Uterine smooth muscle cell (primary cell): ENCODE results near the gene ENTPD8. TPM values are rescaled to one million over a fixed set of nuclear protein-coding genes. Genes with fewer than 3 reads are reported as not detected.

ENCODE experiments used
- total RNA-seq: library from RNA; depleted of rRNA; stranded (reverse); fragments of >200 nt; gene quantifications from 2 replicates; pipeline ENCODE4 v1.2.3, GENCODE V29; 2014

The ENTPD8 gene, protein sequence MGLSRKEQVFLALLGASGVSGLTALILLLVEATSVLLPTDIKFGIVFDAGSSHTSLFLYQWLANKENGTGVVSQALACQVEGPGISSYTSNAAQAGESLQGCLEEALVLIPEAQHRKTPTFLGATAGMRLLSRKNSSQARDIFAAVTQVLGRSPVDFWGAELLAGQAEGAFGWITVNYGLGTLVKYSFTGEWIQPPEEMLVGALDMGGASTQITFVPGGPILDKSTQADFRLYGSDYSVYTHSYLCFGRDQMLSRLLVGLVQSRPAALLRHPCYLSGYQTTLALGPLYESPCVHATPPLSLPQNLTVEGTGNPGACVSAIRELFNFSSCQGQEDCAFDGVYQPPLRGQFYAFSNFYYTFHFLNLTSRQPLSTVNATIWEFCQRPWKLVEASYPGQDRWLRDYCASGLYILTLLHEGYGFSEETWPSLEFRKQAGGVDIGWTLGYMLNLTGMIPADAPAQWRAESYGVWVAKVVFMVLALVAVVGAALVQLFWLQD
- under 0.01 and 0.12 TPM in 2 replicates for total RNA-seq

DNA sequence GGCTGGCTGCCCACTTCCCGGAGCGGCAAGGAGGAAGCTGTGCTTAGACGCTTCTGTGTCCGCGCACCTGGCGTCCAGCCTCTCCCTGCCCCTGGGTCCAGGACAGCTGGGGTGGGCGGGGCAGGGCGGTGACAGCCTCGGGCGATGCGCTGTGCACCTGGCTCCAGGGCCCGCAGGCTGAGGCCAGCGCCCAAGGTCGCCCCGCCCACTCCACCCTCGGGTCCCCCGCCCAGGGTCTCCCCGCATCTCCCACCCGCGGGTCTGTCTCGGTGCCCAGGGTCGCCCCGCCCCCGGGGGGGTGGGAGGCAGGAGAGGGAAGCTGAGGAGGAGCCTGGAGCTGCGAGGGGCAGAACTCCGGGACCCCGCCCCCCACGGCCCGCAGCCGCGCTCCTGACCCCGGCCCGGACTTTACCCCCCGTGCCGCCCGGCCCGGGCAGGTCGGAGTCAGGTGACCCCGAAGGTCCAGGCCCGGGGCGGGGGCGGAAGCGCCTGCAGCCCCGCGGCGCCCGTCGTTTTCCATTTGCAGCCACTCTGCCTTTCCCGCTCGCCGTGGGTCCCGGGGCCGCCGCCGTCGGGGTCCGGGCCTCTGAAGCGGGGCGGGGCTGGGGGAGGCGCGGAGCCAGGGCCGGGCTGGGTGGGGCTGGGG, at the start of gene ENTPD8:
Gene ENTPD8, minus strand, starts transcription at position 69 of the 646 bp plus-strand sequence. CDS start 3,072 bp downstream, outside the sequence.

DNA sequence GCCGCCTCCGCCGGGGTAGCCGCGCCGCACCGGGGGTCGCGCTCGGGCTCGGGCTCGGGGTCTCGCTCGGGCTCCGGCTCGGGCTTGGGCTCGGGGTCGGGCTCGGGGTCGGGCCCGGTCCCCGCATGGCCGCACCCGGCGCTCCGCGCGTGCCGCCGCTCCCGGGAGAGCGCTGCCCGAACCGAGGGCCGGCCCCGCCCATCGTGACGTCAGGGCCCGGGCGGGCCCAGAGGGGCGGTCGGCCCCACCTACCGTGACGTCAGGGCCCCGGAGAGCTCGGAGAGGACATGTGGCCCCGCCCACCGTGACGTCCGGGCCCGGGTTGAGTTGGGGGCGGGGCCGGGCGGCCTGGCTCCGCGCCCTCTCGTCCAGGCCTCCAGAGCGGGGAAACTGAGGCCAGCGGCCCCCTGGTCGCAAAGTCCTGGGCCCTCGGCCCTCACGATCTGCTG, 18.0 kb upstream of the ENTPD8 start, which contains the start of gene NSMF:
Gene NSMF, minus strand, starts transcription at position 183 of the 449 bp plus-strand sequence. CDS start 232 bp downstream, outside the sequence.

DNA sequence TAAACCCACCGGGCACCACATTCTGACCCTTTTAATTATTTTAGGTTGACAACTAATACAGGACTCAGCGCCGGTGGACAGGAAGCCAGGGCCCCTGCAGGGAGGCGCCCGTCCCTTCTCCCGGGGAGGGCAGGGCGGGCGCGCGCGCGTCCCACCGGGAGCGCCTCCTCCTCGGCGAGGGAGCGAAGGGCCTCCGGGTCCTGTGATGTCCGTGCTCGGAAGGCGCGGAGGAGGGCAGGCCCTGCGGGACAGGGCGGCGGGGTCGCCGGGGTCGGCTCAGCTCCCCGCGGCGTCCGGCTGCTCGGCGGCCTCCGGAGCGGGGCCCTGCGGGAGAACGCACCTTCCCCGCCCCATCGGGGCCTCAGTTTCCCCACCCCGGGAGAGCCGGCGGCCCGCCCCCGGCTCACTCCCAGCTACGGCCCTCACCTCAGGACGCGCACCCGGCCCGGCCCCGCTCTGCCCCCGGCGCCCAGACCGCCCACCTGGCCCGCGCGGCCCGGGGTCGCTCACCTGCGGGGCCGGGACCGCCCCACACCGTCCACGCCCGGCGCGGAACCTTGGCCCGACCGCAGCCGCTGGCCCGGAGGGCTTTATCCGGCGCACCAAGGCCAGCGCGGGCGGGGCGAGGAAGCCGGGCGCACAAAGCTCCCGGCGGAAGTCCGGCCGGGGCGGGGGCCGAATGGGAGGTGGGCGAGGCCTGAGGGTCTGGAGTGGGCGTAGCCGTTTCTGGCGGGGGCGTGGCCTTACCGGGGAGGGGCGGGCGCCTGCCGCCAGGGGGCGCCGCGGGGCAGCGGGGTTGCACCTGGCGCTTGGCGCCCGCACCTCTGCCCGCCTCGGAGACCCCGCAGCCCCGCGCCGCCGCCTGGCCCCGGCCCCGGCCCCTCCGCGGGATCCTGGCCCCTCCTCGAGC, 18.3 kb downstream of the ENTPD8 start, which contains the start of the genes EXD3 and NOXA1:
Gene EXD3, minus strand, starts transcription at position 559 of the 910 bp plus-strand sequence. CDS start 27,805 bp downstream, outside the sequence.
Gene NOXA1, plus strand, starts transcription at position 790 of the 910 bp plus-strand sequence. CDS start 137 bp downstream, outside the sequence.

Other genes with a start within 250 kb of the ENTPD8 start
- 6.8 and 8.7 TPM in 2 replicates for gene TPRN, start 240.6 kb downstream of the ENTPD8 start, total RNA-seq
- 37.1 and 41.5 TPM in 2 replicates for gene TMEM203, start 235.7 kb downstream of the ENTPD8 start, total RNA-seq
- 2.6 and 4.8 TPM in 2 replicates for gene NDOR1, start 235.7 kb downstream of the ENTPD8 start, total RNA-seq
- gene RNF208, start 219.1 kb downstream of the ENTPD8 start, total RNA-seq: 0.11 and 0.25 TPM in 2 replicates
- 0.55 and 0.62 TPM in 2 replicates for gene CYSRT1, start 216.2 kb downstream of the ENTPD8 start, total RNA-seq
- 0.11 TPM in 1 of 2 replicates, not detected in the other for gene RNF224, start 213.9 kb downstream of the ENTPD8 start, total RNA-seq
- not detected in 2 replicates for gene SLC34A3, start 210.5 kb downstream of the ENTPD8 start, total RNA-seq
- gene TUBB4B, start 200.1 kb downstream of the ENTPD8 start, total RNA-seq: 153 and 473 TPM in 2 replicates
- gene STPG3, start 190.1 kb downstream of the ENTPD8 start, total RNA-seq: not detected in 2 replicates
- gene NELFB, start 186.0 kb downstream of the ENTPD8 start, total RNA-seq: 60.7 and 75.9 TPM in 2 replicates
- 34.0 and 38.7 TPM in 2 replicates for gene TOR4A, start 163.6 kb downstream of the ENTPD8 start, total RNA-seq
- gene NRARP, start 139.1 kb downstream of the ENTPD8 start, total RNA-seq: 0.11 and 0.12 TPM in 2 replicates
- 6.5 and 19.5 TPM in 2 replicates for gene EXD3, start 18.2 kb downstream of the ENTPD8 start, total RNA-seq
- gene NOXA1, start 18.0 kb downstream of the ENTPD8 start, total RNA-seq: 0.22 and 1.00 TPM in 2 replicates
- 16.9 and 28.0 TPM in 2 replicates for gene NSMF, start 18.0 kb upstream of the ENTPD8 start, total RNA-seq
- 0.55 and 1.00 TPM in 2 replicates for gene PNPLA7, start 109.0 kb upstream of the ENTPD8 start, total RNA-seq
- gene MRPL41, start 110.5 kb upstream of the ENTPD8 start, total RNA-seq: 43.6 and 46.2 TPM in 2 replicates
- 27.4 and 29.8 TPM in 2 replicates for gene DPH7, start 137.6 kb upstream of the ENTPD8 start, total RNA-seq
- 22.5 and 26.2 TPM in 2 replicates for gene ZMYND19, start 149.2 kb upstream of the ENTPD8 start, total RNA-seq
- gene ARRDC1, start 164.3 kb upstream of the ENTPD8 start, total RNA-seq: 18.5 and 18.7 TPM in 2 replicates
- 49.0 and 50.4 TPM in 2 replicates for gene EHMT1, start 177.6 kb upstream of the ENTPD8 start, total RNA-seq